GM21515 (cell line): Measurements from ENCODE around the gene ACOT12.
A peak's percentile ranks its signal among the peaks of the same experiment; 100 is the strongest.
"Not testable (repeated sequence)": the region's sequence is repeated elsewhere in the genome, so short reads cannot be mapped to it uniquely, and the experiment has no call there.

Source experiments
- ATAC-seq: cut with Tn5 transposase; IDR thresholded peaks from one replicate; pipeline ENCODE4 v1.9.1; 2021; ENCODE audit not compliant: unreplicated experiment

The ACOT12 gene

GRCh38 chr5:81345411-81346003, 48.4 kb downstream of the ACOT12 start:
- no peak for ATAC-seq

- ATAC-seq: no peak
Observed at GRCh38 chr5:81344736-81345135, 49.2 kb downstream of the ACOT12 start.

- ATAC-seq: not testable (repeated sequence)
Observed at GRCh38 chr5:81338213-81338612, 55.7 kb downstream of the ACOT12 start.

- no peak for ATAC-seq
Observed at GRCh38 chr5:81337803-81338202, 56.1 kb downstream of the ACOT12 start.

- ATAC-seq: no peak
Observed at GRCh38 chr5:81336556-81336955, 57.4 kb downstream of the ACOT12 start.

GRCh38 chr5:81335946-81336345, 58.0 kb downstream of the ACOT12 start:
- ATAC-seq: no peak

- no peak for ATAC-seq
Observed at GRCh38 chr5:81334304-81335061, 59.5 kb downstream of the ACOT12 start.

- ATAC-seq: no peak
Observed at GRCh38 chr5:81326554-81326953, 67.4 kb downstream of the ACOT12 start.

GRCh38 chr5:81317536-81317935, 76.4 kb downstream of the ACOT12 start:
- no peak for ATAC-seq

GRCh38 chr5:81316571-81316970, 77.4 kb downstream of the ACOT12 start:
- ATAC-seq: no peak

GRCh38 chr5:81315830-81316229, 78.1 kb downstream of the ACOT12 start:
- ATAC-seq: no peak

- no peak for ATAC-seq
Observed at GRCh38 chr5:81315336-81315735, 78.6 kb downstream of the ACOT12 start.

- ATAC-seq: no peak
Observed at GRCh38 chr5:81314581-81314980, 79.4 kb downstream of the ACOT12 start.

- no peak for ATAC-seq
Observed at GRCh38 chr5:81313686-81314085, 80.2 kb downstream of the ACOT12 start.

GRCh38 chr5:81313278-81313677, 80.7 kb downstream of the ACOT12 start:
- ATAC-seq: no peak

- ATAC-seq: no peak
Observed at GRCh38 chr5:81310402-81311063, 83.4 kb downstream of the ACOT12 start.

- no peak for ATAC-seq
Observed at GRCh38 chr5:81308836-81309235, 85.1 kb downstream of the ACOT12 start.

- no peak for ATAC-seq
Observed at GRCh38 chr5:81305785-81306184, 88.1 kb downstream of the ACOT12 start.

GRCh38 chr5:81303563-81303962, 90.4 kb downstream of the ACOT12 start:
- no peak for ATAC-seq

- ATAC-seq: no peak
Observed at GRCh38 chr5:81302596-81302995, 91.3 kb downstream of the ACOT12 start.

- peak; percentile 96 for ATAC-seq
Observed at GRCh38 chr5:81301271-81302015, 92.5 kb downstream of the ACOT12 start, which contains the start of gene ZCCHC9. TSS of gene ZCCHC9 (plus strand) at chr5:81301587. CDS start at chr5:81304758, 3,171 bp downstream.
